Measurements from ENCODE around the gene ACAP2. TPM values are rescaled to one million over a fixed set of nuclear protein-coding genes. Genes with fewer than 3 reads are reported as not detected.

The ACAP2 gene
- total RNA-seq, 1 experiment from 2014 or later: 50.9 TPM

Other genes starting within 250 kb of the ACAP2 start
- gene XXYLT1, start 171.9 kb downstream of the ACAP2 start, total RNA-seq (2014; rRNA removed; shearing (Covaris generic)): 24.2 and 24.4 TPM in 2 replicates
- 53.4 and 55.5 TPM in 2 replicates for gene PPP1R2, start 100.3 kb upstream of the ACAP2 start, total RNA-seq (2014; rRNA removed; shearing (Covaris generic))
- gene APOD, start 140.9 kb upstream of the ACAP2 start, total RNA-seq (2014; rRNA removed; shearing (Covaris generic)): 0.96 and 1.6 TPM in 2 replicates

Measured in RPMI7951 (cell line).